ENCODE measurements around the gene RGS19. TPM values are rescaled to one million over a fixed set of nuclear protein-coding genes. Genes with fewer than 3 reads are reported as not detected.

Gene RGS19
- total and polyA plus RNA-seq, 4 donors = 4.9 to 12.9 (median 6.3) TPM

GRCh38 chr20:64041040-64041780, 38.1 kb downstream of the RGS19 start (continued):
- TF ChIP-seq ZBTB33 (IDR thresholded peaks at IDR 0.05) = no peak

GRCh38 chr20:64040231-64041039, 38.9 kb downstream of the RGS19 start:
- Histone ChIP-seq H3K27me3 (ENCODE audit: control insufficient read depth in 4 of 4, insufficient read depth in 4 of 4, low read length in 3 of 4) (peaks cover 0 to 3% (median 2%) of the 10 kb centered on the region in 4 donors), H3K9ac (ENCODE audit: low read depth in 1 of 2, low read length in 2 of 2) (no peak overlapping the region), H3K9me3 (ENCODE audit: control insufficient read depth in 4 of 4, low read length in 3 of 4) (no peaks in the 10 kb centered on the region), H3K4me3 (ENCODE audit: low read depth in 1 of 3, low read length in 3 of 3) (no peak overlapping the region), H3K27ac (ENCODE audit: low read depth in 1 of 2, low read length in 2 of 2) (peak overlapping the region in 1 of 2 donors; percentile 7), H3K36me3 (ENCODE audit: control insufficient read depth in 4 of 4, insufficient read depth in 3 of 4, low read depth in 1 of 4, low read length in 3 of 4) (no peaks in the 10 kb centered on the region), H3K4me1 (ENCODE audit: control insufficient read depth in 4 of 4, insufficient read depth in 4 of 4, low read length in 3 of 4) (peaks cover 7 to 26% (median 11%) of the 10 kb centered on the region in 4 donors)
- WGBS = 68% methylated on average over 12 of the region's 12 CpGs
- no peak for DNase-seq (ENCODE audit: low spot score)
- TF ChIP-seq HNF4A (conservative IDR thresholded peaks at IDR 0.05) (no peak), REST (IDR thresholded peaks at IDR 0.05) (no peak), TAF1 (conservative IDR thresholded peaks at IDR 0.05) (no peak), RXRA (IDR thresholded peaks at IDR 0.05) (no peak), SP1 (IDR thresholded peaks at IDR 0.05) (no peak), MAX (IDR thresholded peaks at IDR 0.05) (no peak), HNF4G (IDR thresholded peaks at IDR 0.05) (no peak), FOXA2 (IDR thresholded peaks at IDR 0.05) (no peak), ZBTB33 (IDR thresholded peaks at IDR 0.05) (no peak)

Measured in liver (tissue), 9 donors.